ENCODE results near the gene UGT2A2. TPM values are rescaled to one million over a fixed set of nuclear protein-coding genes. Genes with fewer than 3 reads are reported as not detected.

Gene UGT2A2
- total RNA-seq, 1 experiment from 2014 or later, result not detected

Other genes with a start within 250 kb of the UGT2A2 start
- gene UGT2B4, start 143.7 kb downstream of the UGT2A2 start, total RNA-seq (2014; rRNA removed; shearing (Covaris generic)), result 0.20 and 0.36 TPM in 2 replicates
- gene UGT2A1, start 13.6 kb upstream of the UGT2A2 start, total RNA-seq (2014; rRNA removed; shearing (Covaris generic)), result not detected in 2 replicates
- gene SULT1B1, start 121.0 kb upstream of the UGT2A2 start, total RNA-seq (2014; rRNA removed; shearing (Covaris generic)), result 0.02 and 0.28 TPM in 2 replicates
- not detected in 2 replicates for gene SULT1E1, start 220.5 kb upstream of the UGT2A2 start, total RNA-seq (2014; rRNA removed; shearing (Covaris generic))